Erythroblast (primary cell): ENCODE results near the gene TBC1D2.

Experiments
- GATA1 ChIP-seq: IDR thresholded peaks from 2 replicates; pipeline ENCODE4 v1.6.1; 2011; ENCODE audit warnings: low read depth, mild to moderate bottlenecking, control low read depth, low read length, moderate library complexity
- POLR2A ChIP-seq: IDR thresholded peaks from 2 replicates; pipeline ENCODE4 v1.6.1; 2011; ENCODE audit warnings: mild to moderate bottlenecking, low read length

DNA sequence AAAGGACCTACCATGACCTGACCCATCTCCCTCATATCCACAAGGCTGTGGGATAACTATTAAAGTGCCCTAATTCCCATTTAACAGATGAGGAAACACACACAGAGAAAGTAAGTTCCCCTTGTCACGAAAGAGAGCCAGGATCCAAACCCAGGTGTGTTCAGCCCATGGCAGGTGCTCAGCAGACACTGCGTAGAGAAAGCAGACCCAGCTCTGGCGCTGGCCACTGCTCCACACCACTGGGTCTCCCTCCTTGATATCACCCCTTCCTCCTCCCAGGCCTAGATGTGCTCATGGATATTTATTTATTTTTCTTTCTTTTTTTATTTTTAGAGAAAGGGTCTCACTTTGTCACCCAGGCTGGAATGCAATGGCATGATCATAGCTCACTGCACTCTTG, 39.1 kb downstream of the TBC1D2 start:
- no peak for TF ChIP-seq POLR2A
- TF ChIP-seq GATA1, result no peak
